Measurements from ENCODE around the gene MCOLN1. TPM values are rescaled to one million over a fixed set of nuclear protein-coding genes. Genes with fewer than 3 reads are reported as not detected.

The MCOLN1 gene
- total RNA-seq, 1 donor from 2014 or later = 20.7 TPM

DNA sequence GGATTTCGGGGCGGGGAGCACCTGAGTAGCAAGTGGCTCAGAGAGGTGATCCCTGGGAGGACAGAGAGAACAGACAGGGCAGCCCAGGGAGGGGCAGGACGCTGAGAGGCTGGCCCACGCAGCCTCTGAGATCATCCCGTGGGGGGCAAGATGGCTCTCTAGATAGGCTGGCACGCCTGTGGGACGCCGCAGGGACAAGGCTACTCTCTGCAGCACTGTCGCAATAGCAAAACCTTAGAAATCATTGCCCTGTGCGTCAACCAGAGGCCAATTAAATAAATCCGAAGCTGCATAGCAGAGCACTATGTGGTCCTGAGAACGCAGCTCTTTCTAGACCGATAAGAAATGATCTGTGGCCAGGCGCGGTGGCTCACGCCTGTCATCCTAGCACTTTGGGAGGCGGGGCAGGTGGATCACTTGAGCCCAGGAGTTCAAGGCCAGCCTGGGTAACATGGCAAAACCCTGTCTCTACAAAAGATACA, 38.7 kb upstream of the MCOLN1 start:
- H3K4me3 Mint-ChIP-seq = no peak overlapping the region
- H3K4me1 Mint-ChIP-seq = peaks cover 20% of the 10 kb centered on the region
- no peaks in the 10 kb centered on the region for H3K27me3 Mint-ChIP-seq (ENCODE audit: low read depth)

DNA sequence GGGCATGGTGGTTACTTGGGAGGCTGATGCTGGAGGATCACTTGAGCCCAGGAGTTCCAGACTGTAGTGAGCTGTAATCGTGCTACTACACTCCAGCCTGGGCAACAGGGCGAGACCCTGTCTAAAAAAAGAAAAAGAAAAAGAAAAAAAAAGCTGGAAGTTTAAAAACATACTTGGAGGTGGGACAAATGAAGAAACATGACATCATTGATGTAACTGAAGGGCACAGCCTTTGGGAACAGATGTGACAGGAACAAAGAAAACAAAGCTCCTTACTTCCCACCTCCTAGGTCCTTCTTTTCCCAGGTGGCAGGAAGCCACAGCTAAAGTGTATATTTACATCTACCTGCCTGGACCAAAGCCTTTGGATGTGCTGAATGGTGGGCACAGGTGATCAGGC, 35.5 kb upstream of the MCOLN1 start:
- Mint-ChIP-seq H3K4me3 (peak overlapping the region; percentile 4), H3K36me3 (no peaks in the 10 kb centered on the region), H3K27ac (peak overlapping the region; percentile 82), H3K4me1 (peaks cover 17% of the 10 kb centered on the region), H3K27me3 (ENCODE audit: low read depth) (no peaks in the 10 kb centered on the region), H3K9me3 (no peaks in the 10 kb centered on the region)
- TF ChIP-seq CTCF (IDR thresholded peaks at IDR 0.05; ENCODE audit: unreplicated experiment) = no peak
- no peak for DNase-seq (ENCODE audit: low spot score in 2 of 2, unreplicated experiment in 2 of 2)

More for the DNA sequence above, 38.7 kb upstream of the MCOLN1 start:
- peak overlapping the region; percentile 75 for H3K27ac Mint-ChIP-seq
- no peaks in the 10 kb centered on the region for H3K36me3 Mint-ChIP-seq
- DNase-seq (ENCODE audit: low spot score in 2 of 2, unreplicated experiment in 2 of 2) = no peak
- no peaks in the 10 kb centered on the region for H3K9me3 Mint-ChIP-seq
- TF ChIP-seq CTCF (IDR thresholded peaks at IDR 0.05; ENCODE audit: unreplicated experiment) = no peak

DNA sequence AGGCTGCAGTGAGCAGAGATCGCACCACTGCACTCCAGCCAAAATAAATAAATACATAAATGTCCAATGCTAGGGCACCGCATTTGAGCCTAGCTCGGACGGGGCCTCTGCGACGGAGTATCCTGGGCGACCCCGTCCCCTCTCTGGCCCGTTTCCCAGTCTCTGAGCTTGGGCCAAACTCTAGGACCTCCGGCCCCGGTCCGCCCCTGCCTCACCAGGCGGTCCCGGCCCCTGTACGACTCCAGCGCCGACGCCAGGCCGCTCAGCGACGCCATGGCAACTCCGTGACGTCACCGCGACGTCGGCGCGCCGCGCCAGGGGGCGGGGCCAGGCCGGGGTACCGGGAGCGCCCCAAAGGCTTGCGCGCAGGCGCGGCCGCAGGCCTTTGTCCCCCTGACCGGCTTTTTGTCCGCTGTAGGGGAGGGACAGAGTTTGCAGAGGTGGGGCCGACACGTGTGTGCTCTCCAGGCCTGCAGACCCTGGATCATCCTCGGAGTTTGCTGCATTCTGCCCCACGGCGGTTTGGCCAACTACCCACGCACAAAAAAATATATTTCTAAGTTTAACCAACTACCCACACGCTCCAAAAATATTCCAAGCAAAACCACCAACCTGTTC, 33.6 kb upstream of the MCOLN1 start, which contains the start of gene PEX11G:
TSS of gene PEX11G (minus strand) at position 300 of the 618 bp plus-strand sequence. CDS start at position 275, 25 bp downstream.
- H3K4me3 Mint-ChIP-seq = peak within 1 kb of the TSS; percentile 68
- peaks cover 9% of the 10 kb centered on the region for H3K4me1 Mint-ChIP-seq
- DNase-seq (ENCODE audit: low spot score in 2 of 2, unreplicated experiment in 2 of 2) = peak; percentile 95 to 98
- H3K36me3 Mint-ChIP-seq = no peaks in the 10 kb centered on the region
- no peak for TF ChIP-seq CTCF (IDR thresholded peaks at IDR 0.05; ENCODE audit: unreplicated experiment)
- no peaks in the 10 kb centered on the region for H3K9me3 Mint-ChIP-seq
- peak within 1 kb of the TSS; percentile 97 for H3K27ac Mint-ChIP-seq
- no peaks in the 10 kb centered on the region for H3K27me3 Mint-ChIP-seq (ENCODE audit: low read depth)

DNA sequence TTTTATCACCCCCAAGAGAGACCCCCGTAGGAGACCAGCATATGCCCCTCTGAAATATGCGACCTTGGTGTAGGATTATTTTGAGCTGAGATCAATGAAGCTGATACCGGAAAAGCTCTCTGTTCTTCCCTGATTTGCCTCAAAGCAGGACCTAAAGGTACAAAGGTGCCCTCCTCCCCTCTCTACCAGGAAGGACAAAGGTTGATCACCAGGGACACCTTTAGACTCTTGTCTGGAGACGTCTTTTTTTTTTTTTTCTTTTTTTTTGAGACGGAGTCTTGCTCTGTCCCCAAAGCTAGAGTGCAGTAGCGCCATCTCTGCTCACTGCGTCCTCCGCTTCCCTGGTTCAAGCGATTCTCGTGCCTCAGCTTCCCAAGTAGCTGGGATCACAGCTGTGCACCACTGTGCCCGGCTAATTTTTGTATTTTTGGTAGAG, 32.8 kb upstream of the MCOLN1 start:
- TF ChIP-seq CTCF (IDR thresholded peaks at IDR 0.05; ENCODE audit: unreplicated experiment) = no peak
- Mint-ChIP-seq H3K9me3 (no peaks in the 10 kb centered on the region), H3K4me1 (peaks cover 9% of the 10 kb centered on the region), H3K4me3 (peak overlapping the region; percentile 60), H3K27ac (peak overlapping the region; percentile 97), H3K27me3 (ENCODE audit: low read depth) (no peaks in the 10 kb centered on the region), H3K36me3 (no peaks in the 10 kb centered on the region)
- no peak for DNase-seq (ENCODE audit: low spot score in 2 of 2, unreplicated experiment in 2 of 2)

DNA sequence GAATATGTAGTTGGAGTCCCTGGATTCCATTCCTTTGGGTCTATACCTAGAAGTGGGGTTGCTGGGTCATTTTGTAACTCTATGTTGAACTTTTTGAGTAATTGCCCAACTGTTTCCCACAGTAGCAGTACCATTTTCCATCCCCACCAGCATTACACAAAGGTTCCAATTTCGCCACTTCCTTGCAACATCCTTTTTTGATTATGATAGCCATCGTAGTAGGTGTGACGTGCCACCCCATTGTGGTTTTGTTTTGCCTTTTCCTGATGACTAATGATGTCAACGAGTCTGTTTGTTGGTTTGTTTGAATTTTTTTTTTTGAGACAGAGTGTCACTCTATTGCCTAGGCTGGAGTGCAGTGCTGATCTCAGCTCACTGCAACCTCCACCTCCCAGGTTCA, 30.3 kb upstream of the MCOLN1 start:
- no peaks in the 10 kb centered on the region for H3K9me3 Mint-ChIP-seq

More for the DNA sequence above, 30.3 kb upstream of the MCOLN1 start:
- no peak for TF ChIP-seq CTCF (IDR thresholded peaks at IDR 0.05; ENCODE audit: unreplicated experiment)
- Mint-ChIP-seq H3K4me1 (peaks cover 11% of the 10 kb centered on the region), H3K36me3 (no peaks in the 10 kb centered on the region), H3K27ac (no peak overlapping the region), H3K27me3 (ENCODE audit: low read depth) (no peaks in the 10 kb centered on the region), H3K4me3 (no peak overlapping the region)
- DNase-seq (ENCODE audit: low spot score in 2 of 2, unreplicated experiment in 2 of 2) = no peak

All from mesothelial cell of epicardium (in vitro differentiated cells).